SK-N-SH (cell line): ENCODE results near the gene KLF3. TPM values are rescaled to one million over a fixed set of nuclear protein-coding genes. Genes with fewer than 3 reads are reported as not detected.

Experiments used
- CTCF ChIA-PET: fragments of 300-600, 350-600 bp; formaldehyde crosslinking; extraction: SDS; loops from one replicate; lab custom pipeline; 2021; lab: Yijun Ruan, JAX
- POLR2A ChIA-PET: fragments of 350-600 bp; sonication (Branson Sonifier 250); formaldehyde crosslinking; extraction: SDS; loops from one replicate; lab custom pipeline; 2020; ENCODE audit warnings: antibody characterized with exemption, inconsistent platforms; lab: Yijun Ruan, JAX
- DNase-seq: peaks from one replicate; pipeline ENCODE4 v3.0.0; 2012
- H2AFZ ChIP-seq: fragments of 200-600 bp; sonication (generic); 2 replicates; pipeline ENCODE4 v1.8.1; 2016; ENCODE audit warnings: antibody characterized with exemption, mild to moderate bottlenecking, low read depth
- H3F3A ChIP-seq: fragments of 200-600 bp; sonication (generic); replicated peaks from 2 replicates; pipeline ENCODE3; 2016; ENCODE audit warnings: antibody characterized with exemption, mild to moderate bottlenecking; ENCODE audit not compliant: insufficient read depth
- H3K27ac ChIP-seq, 2 experiments: fragments of 200-500 bp in 1 of 2; fragments of 200-600 bp in 1 of 2; sonication (Bioruptor generic) in 1 of 2; sonication (generic), shearing (Covaris generic) in 1 of 2; 2 replicates each; pipeline versions ENCODE4 v1.5.1 to v1.6.1; 2014 to 2016; ENCODE audit warnings: low read depth in 2 of 2, inconsistent platforms in 1 of 2, low read length in 1 of 2, mild to moderate bottlenecking in 1 of 2, mixed read lengths in 1 of 2
- H3K27me3 ChIP-seq: fragments of 200-600 bp; sonication (generic), shearing (Covaris generic); 2 replicates; pipeline ENCODE4 v1.6.1; 2016; ENCODE audit warnings: mixed run types; ENCODE audit not compliant: insufficient read depth
- H3K36me3 ChIP-seq, 2 experiments: fragments of 200-500 bp in 1 of 2; fragments of 200-600 bp in 1 of 2; sonication (Bioruptor generic) in 1 of 2; sonication (generic) in 1 of 2; replicated peaks in 1 of 2; 2 replicates each; pipeline versions ENCODE3 to v1.5.1; 2014 to 2016; ENCODE audit warnings: low read length in 1 of 2, mild to moderate bottlenecking in 1 of 2; ENCODE audit not compliant: insufficient read depth in 2 of 2, control insufficient read depth in 1 of 2
- H3K4me1 ChIP-seq, 2 experiments: fragments of 200-500 bp in 1 of 2; fragments of 200-600 bp in 1 of 2; sonication (Bioruptor generic) in 1 of 2; sonication (generic), shearing (Covaris generic) in 1 of 2; 2 replicates each; pipeline versions ENCODE4 v1.5.1 to v1.6.1; 2014 to 2016; ENCODE audit warnings: low read depth in 1 of 2, low read length in 1 of 2, mixed run types in 1 of 2; ENCODE audit not compliant: insufficient read depth in 2 of 2, control insufficient read depth in 1 of 2
- H3K4me2 ChIP-seq: fragments of 200-600 bp; sonication (generic), shearing (Covaris generic); 2 replicates; pipeline ENCODE4 v1.6.1; 2017; ENCODE audit warnings: mixed run types
- H3K4me3 ChIP-seq, 2 experiments: fragments of 200-500 bp in 1 of 2; fragments of 200-600 bp in 1 of 2; sonication (Bioruptor generic) in 1 of 2; sonication (generic), shearing (Covaris generic) in 1 of 2; 2 replicates each; pipeline versions ENCODE4 v1.5.1 to v1.8.1; 2014 to 2016; ENCODE audit warnings: low read depth in 2 of 2, inconsistent platforms in 1 of 2, low read length in 1 of 2, mild to moderate bottlenecking in 1 of 2, mixed read lengths in 1 of 2, moderate library complexity in 1 of 2
- H3K79me2 ChIP-seq: fragments of 200-600 bp; sonication (generic); 2 replicates; pipeline ENCODE4 v1.8.1; 2017; ENCODE audit warnings: mild to moderate bottlenecking; ENCODE audit not compliant: insufficient read depth
- H3K9ac ChIP-seq: fragments of 200-600 bp; sonication (generic); 2 replicates; pipeline ENCODE4 v1.6.1; 2017; ENCODE audit warnings: mixed run types
- H3K9me2 ChIP-seq: fragments of 200-600 bp; sonication (generic); 2 replicates; pipeline ENCODE4 v1.6.1; 2017; ENCODE audit warnings: mixed run types
- H3K9me3 ChIP-seq: fragments of 200-600 bp; sonication (generic); 2 replicates; pipeline ENCODE4 v1.6.1; 2017; ENCODE audit warnings: mixed run types, mild to moderate bottlenecking, moderate library complexity
- H4K20me1 ChIP-seq: fragments of 200-600 bp; sonication (generic); 2 replicates; pipeline ENCODE4 v1.6.1; 2017; ENCODE audit warnings: mild to moderate bottlenecking, mixed run types; ENCODE audit not compliant: insufficient read depth
- CHD2 ChIP-seq: fragments of 150-350 bp; IDR thresholded peaks from 2 replicates; pipeline ENCODE4 v1.6.1; 2018; ENCODE audit warnings: low read length; ENCODE audit not compliant: partially characterized antibody
- ELF1 ChIP-seq: IDR thresholded peaks from 2 replicates; pipeline ENCODE4 v1.4.0; 2012
- EP300 ChIP-seq, 2 experiments: IDR thresholded peaks; 2 replicates each; pipeline versions ENCODE4 v1.4.0 to v1.6.1; 2012; ENCODE audit warnings: borderline replicate concordance in 1 of 2, low read depth in 1 of 2, low read length in 1 of 2
- JUND ChIP-seq: IDR thresholded peaks from 2 replicates; pipeline ENCODE4 v1.4.0; 2012
- NFIC ChIP-seq: IDR thresholded peaks from 2 replicates; pipeline ENCODE4 v1.4.0; 2012; ENCODE audit warnings: borderline replicate concordance
- POLR2AphosphoS5 ChIP-seq: IDR thresholded peaks from 2 replicates; pipeline ENCODE4 v1.6.1; 2012; ENCODE audit warnings: low read depth, low read length
- RAD21 ChIP-seq: IDR thresholded peaks from 2 replicates; pipeline ENCODE4 v1.6.1; 2012; ENCODE audit warnings: mild to moderate bottlenecking, low read length
- RCOR1 ChIP-seq: fragments of 150-350 bp; IDR thresholded peaks from 2 replicates; pipeline ENCODE4 v1.6.1; 2017; ENCODE audit warnings: antibody characterized with exemption, low read length
- SIN3A ChIP-seq: IDR thresholded peaks from 2 replicates; pipeline ENCODE4 v1.6.1; 2012; ENCODE audit warnings: low read depth, mild to moderate bottlenecking, low read length, moderate library complexity, borderline replicate concordance
- SMC3 ChIP-seq: IDR thresholded peaks from 2 replicates; pipeline ENCODE4 v1.6.1; 2012; ENCODE audit warnings: low read depth, low read length, improper control_type of control experiment
- TCF12 ChIP-seq: IDR thresholded peaks from 2 replicates; pipeline ENCODE4 v1.4.0; 2012
- USF1 ChIP-seq: IDR thresholded peaks from 2 replicates; pipeline ENCODE4 v1.4.0; 2012; ENCODE audit warnings: low read depth, borderline replicate concordance
- WGBS: methylation state at CpG from one replicate; pipeline ENCODE4 v1.1.6; 2017; ENCODE audit warnings: low lambda C conversion rate; 5-methylcytosine and 5-hydroxymethylcytosine counted together
- polyA plus RNA-seq, 3 experiments: library from polyadenylated mRNA; depleted of rRNA; stranded (reverse); fragments of >200 nt; gene quantifications; 2 replicates each; pipeline ENCODE4 v1.2.3, GENCODE V29; 2012
- TF ChIP-seq, protein P1 (sequence below): IDR thresholded peaks from 2 replicates; pipeline ENCODE4; 2012
- TF ChIP-seq, protein P2 (sequence below): fragments of 200-600 bp; sonication (generic); IDR thresholded peaks from 2 replicates; pipeline ENCODE4 v1.6.1; 2017; ENCODE audit warnings: antibody characterized with exemption, mild to moderate bottlenecking, moderate library complexity
- TF ChIP-seq, protein P3 (sequence below): IDR thresholded peaks from 2 replicates; pipeline ENCODE4 v1.6.1; 2012; ENCODE audit warnings: mild to moderate bottlenecking, low read depth, low read length, moderate library complexity

Gene KLF3
- polyA plus RNA-seq, 1 of the 3 experiments (the other 2 are of a cell fraction): 8.2 TPM

DNA sequence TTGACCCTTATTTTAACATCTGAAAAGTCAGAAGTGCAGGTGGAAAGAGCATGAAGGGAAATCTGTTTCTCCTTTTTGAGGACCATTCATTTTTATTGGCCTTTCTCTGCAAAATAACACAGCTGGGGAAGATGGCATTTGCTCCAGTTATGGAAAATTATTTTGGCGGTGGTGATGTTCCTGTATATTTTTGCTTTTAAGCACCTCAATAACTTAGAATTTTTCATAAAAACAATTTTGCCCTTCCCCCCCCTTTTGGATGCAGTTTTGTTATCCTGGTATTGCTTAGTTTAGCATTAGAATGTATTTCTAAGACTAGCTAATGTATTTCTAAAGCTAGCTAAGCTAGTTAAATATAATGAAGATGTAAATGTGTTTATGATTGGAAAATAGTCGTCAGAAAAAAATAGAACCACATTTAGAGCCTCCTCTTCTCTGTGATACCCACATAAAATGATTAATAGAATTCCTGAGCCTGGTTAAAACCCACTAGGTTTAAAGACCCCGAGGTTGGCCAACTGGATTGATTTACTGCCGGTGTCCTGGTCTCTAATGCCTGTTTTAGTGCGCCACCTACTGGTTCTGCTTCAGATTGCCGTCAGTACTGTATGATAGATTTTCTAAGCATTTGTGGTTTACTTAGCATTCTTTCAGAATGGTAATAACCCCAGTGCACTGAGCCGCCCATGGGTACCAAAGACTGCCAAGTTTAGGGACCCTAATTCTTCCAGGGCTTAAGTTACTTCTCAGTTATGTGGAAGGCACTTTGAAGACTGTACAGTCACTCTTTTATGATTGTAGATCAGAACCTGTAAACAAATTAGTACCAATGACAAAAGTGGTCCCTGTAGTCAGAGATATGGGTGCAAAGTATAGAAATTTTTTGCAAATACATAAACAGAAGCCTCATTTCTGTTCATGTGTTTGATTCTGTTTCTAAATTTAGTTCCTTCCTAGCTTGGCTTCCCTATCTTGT lies 11.4 kb downstream of the KLF3 start:
- Histone ChIP-seq H3K9me2 (no peaks in the 10 kb centered on the region), H3F3A (peaks cover 6% of the 10 kb centered on the region), H3K79me2 (peaks cover 100% of the 10 kb centered on the region), H3K27me3 (no peaks in the 10 kb centered on the region), H3K9me3 (no peaks in the 10 kb centered on the region), H3K4me1 (peaks cover 46 to 55% of the 10 kb centered on the region in 2 experiments)
- POLR2A ChIA-PET: interaction anchor here (1.0 to 1.5 kb wide), 2 partner anchors 10 to 355 kb away, joined by 3 to 6 read pairs; no protein-coding TSS in a partner anchor
- DNase-seq: peak; percentile 73
- TF ChIP-seq RAD21 (peak; percentile 98), CHD2 (peak; percentile 44), NFIC (no peak), SMC3 (peak; percentile 86), TCF12 (no peak)
- TF ChIP-seq, protein P1, sequence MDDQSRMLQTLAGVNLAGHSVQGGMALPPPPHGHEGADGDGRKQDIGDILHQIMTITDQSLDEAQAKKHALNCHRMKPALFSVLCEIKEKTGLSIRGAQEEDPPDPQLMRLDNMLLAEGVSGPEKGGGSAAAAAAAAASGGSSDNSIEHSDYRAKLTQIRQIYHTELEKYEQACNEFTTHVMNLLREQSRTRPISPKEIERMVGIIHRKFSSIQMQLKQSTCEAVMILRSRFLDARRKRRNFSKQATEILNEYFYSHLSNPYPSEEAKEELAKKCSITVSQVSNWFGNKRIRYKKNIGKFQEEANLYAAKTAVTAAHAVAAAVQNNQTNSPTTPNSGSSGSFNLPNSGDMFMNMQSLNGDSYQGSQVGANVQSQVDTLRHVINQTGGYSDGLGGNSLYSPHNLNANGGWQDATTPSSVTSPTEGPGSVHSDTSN: peak; percentile 47
- TF ChIP-seq, protein P2, sequence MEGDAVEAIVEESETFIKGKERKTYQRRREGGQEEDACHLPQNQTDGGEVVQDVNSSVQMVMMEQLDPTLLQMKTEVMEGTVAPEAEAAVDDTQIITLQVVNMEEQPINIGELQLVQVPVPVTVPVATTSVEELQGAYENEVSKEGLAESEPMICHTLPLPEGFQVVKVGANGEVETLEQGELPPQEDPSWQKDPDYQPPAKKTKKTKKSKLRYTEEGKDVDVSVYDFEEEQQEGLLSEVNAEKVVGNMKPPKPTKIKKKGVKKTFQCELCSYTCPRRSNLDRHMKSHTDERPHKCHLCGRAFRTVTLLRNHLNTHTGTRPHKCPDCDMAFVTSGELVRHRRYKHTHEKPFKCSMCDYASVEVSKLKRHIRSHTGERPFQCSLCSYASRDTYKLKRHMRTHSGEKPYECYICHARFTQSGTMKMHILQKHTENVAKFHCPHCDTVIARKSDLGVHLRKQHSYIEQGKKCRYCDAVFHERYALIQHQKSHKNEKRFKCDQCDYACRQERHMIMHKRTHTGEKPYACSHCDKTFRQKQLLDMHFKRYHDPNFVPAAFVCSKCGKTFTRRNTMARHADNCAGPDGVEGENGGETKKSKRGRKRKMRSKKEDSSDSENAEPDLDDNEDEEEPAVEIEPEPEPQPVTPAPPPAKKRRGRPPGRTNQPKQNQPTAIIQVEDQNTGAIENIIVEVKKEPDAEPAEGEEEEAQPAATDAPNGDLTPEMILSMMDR: peak; percentile 97
- TF ChIP-seq, all 33 proteins: peak for 5
- CTCF ChIA-PET: interaction anchor here (0.6 to 6.2 kb wide), 50 partner anchors 8 to 617 kb away, joined by 3 to 97 read pairs (median 4); no protein-coding TSS in a partner anchor
- WGBS: 14% methylated on average over 7 of the region's 7 CpGs
- no peak overlapping the region for H2AFZ ChIP-seq
- no peak overlapping the region for H3K9ac ChIP-seq
- peaks cover 2 to 8% of the 10 kb centered on the region in 2 experiments for H3K36me3 ChIP-seq
- peak overlapping the region in 1 of 2 experiments; percentile 29; a peak in 1 of 4 replicates for H3K4me3 ChIP-seq
- H3K27ac ChIP-seq: peak overlapping the region; percentile 51 to 85; a peak in 3 of 4 replicates
- H3K4me2 ChIP-seq: peak overlapping the region; percentile 5; the same call in 1 of the 2 replicates
- H4K20me1 ChIP-seq: peaks cover 97% of the 10 kb centered on the region

- Histone ChIP-seq H3K79me2 (peaks cover 100% of the 10 kb centered on the region), H3K9ac (no peak overlapping the region), H3K27me3 (no peaks in the 10 kb centered on the region), H3K9me3 (no peaks in the 10 kb centered on the region), H3K4me3 (no peak overlapping the region), H3K9me2 (no peaks in the 10 kb centered on the region), H3F3A (peaks cover 6% of the 10 kb centered on the region), H3K36me3 (peaks cover 12 to 17% of the 10 kb centered on the region in 2 experiments), H3K4me2 (no peak overlapping the region), H3K4me1 (peaks cover 32 to 40% of the 10 kb centered on the region in 2 experiments), H3K27ac (no peak overlapping the region), H4K20me1 (peaks cover 90% of the 10 kb centered on the region), H2AFZ (no peak overlapping the region)
- DNase-seq: no peak
- WGBS: 94% methylated on average over 12 of the region's 12 CpGs
- CTCF ChIA-PET: interaction anchor here (1.0 to 6.2 kb wide), 13 partner anchors 10 to 497 kb away, joined by 3 to 97 read pairs (median 6); no protein-coding TSS in a partner anchor
- POLR2A ChIA-PET: no interaction called here
- TF ChIP-seq CHD2 (no peak), JUND (no peak), EP300 (IDR thresholded peaks at IDR 0.05; ENCODE audit: borderline replicate concordance in 1 of 2, low read depth in 1 of 2, low read length in 1 of 2) (no peak), USF1 (no peak), POLR2AphosphoS5 (no peak), ELF1 (no peak), SIN3A (no peak), RCOR1 (no peak)
- TF ChIP-seq, protein P3, sequence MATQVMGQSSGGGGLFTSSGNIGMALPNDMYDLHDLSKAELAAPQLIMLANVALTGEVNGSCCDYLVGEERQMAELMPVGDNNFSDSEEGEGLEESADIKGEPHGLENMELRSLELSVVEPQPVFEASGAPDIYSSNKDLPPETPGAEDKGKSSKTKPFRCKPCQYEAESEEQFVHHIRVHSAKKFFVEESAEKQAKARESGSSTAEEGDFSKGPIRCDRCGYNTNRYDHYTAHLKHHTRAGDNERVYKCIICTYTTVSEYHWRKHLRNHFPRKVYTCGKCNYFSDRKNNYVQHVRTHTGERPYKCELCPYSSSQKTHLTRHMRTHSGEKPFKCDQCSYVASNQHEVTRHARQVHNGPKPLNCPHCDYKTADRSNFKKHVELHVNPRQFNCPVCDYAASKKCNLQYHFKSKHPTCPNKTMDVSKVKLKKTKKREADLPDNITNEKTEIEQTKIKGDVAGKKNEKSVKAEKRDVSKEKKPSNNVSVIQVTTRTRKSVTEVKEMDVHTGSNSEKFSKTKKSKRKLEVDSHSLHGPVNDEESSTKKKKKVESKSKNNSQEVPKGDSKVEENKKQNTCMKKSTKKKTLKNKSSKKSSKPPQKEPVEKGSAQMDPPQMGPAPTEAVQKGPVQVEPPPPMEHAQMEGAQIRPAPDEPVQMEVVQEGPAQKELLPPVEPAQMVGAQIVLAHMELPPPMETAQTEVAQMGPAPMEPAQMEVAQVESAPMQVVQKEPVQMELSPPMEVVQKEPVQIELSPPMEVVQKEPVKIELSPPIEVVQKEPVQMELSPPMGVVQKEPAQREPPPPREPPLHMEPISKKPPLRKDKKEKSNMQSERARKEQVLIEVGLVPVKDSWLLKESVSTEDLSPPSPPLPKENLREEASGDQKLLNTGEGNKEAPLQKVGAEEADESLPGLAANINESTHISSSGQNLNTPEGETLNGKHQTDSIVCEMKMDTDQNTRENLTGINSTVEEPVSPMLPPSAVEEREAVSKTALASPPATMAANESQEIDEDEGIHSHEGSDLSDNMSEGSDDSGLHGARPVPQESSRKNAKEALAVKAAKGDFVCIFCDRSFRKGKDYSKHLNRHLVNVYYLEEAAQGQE: no peak
- TF ChIP-seq, protein P2: no peak
Observed at GRCh38 chr4:38676986-38677385, 13.0 kb downstream of the KLF3 start.
